Activated CD4-positive, CD25-positive, alpha-beta regulatory T cell (primary cell): Measurements from ENCODE around the gene PML.
"Not testable (repeated sequence)": the region's sequence is repeated elsewhere in the genome, so short reads cannot be mapped to it uniquely, and the experiment has no call there.

ENCODE experiments used
- DNase-seq, 4 experiments: peaks; one replicate each; lab custom pipeline; 2025; lab: John Stamatoyannopoulos, UW

Gene PML

DNA sequence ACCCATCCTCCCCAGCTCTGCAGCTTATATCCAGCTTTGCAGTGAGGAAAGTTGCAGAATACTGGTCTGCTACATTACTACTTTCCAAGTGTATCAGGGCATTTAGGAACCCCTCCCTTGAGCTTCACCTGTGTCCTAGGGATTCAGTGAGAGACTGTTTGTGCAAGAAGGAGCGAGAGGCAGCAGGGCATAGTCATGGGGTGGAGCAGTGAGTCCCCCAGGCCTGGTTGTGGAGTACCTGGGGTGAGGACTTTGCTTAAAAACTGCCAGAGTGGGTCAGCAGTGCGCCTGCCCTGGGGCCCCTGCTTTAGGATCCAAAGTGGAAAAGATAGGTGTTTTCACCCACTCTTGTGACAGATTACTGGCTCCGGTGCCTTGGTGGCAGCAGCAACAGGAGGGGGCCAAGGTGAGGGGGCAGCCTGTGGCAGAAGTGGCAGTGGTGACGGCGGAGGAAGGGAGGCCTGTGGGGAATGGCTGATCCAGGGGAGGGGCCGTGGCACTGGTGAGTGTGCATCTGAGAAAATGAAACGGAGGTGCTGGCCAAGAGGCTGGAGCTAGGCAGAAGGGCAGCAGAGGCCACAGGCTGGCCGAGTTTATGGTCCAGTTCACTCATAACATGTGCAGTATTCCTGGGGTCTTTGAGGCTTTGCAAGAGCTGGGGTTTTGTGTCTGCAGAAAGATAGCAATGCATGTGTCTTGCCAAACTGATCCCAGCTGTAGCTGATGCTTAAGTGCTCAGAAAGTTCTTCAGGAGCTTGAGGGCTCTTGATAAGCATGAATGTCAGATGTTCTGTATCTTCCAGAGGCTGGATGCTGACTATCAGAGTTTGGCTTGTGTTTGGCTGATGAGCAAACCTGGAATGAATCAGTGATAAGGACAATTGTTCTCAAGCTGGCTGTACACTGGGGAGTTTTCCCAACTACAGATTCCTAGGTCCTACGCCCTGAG lies 44.5 kb downstream of the PML start:
- no peak for DNase-seq

DNA sequence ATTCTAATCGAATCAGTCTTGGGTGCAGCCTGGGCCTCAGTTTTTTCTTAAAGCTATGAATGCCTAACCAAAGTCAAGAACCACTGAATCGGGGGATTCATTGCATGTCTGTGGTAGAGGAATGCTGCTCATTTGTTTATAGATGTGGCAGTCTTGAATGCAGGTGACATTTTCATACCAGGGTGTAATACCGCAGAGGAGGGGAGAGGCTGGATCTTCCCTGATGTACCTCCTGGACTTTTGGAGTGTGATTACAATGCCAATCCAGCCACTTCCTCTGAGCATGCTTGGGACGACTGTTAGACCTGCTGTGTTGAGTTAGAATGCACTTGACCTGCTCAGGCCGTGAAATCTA lies 45.1 kb downstream of the PML start:
- no peak for DNase-seq

DNA sequence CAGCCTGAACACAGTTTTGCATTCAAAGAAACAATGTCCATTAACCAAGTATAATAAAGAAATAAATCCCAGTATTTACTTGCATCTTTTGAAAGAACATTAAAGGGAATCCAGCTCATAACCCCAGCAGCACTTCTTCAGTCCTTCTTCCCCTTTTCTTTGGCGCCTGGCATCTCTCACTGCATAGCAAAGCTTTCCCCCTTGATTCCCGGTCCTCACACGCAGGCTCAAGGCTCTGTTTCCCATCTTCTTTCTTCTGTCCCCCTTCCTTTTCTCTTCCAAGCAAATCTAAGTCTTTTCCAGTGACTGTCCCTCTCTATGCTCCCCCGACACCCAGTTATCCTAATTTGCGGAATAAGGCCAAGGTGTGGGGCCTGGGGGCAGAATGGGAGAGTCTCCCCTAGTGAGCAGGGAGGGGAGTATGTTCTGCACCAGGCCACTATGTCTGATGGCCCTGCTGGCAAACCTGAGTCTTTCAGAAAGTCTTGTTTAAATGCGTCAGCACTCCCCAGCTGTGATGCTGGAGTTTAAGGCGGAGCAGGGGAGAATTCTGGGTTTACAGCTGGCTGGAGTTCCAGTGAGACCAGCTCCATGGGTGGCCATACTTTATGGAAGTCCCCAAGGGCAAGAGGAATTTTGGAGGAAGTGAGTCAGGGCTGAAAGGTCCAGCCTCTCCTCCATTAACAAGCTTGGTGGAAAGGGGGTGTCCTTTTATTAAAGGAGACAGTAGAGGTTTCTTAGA lies 45.8 kb downstream of the PML start:
- DNase-seq = no peak

DNA sequence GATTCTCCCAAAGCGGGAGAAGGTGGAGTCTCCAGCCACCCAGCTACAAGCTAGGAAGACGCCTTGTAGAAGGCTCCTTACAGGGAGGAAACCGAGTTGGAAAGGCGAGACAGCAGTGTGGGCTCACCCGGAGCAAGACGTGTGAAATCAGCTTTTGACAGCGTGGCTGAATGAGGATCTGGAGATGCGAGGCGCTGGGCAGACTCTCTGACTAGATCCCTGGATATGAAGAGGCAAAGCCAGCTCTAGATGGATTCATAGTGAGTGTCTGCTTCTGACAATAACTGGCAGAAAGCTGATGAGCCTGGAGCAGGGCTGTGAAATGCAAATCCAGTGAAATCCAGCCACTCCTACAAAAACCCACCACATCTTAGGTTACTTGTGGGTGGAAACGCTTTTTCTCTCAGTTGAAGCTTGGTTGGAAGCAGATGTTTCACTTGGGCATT lies 46.8 kb downstream of the PML start:
- no peak for DNase-seq

DNA sequence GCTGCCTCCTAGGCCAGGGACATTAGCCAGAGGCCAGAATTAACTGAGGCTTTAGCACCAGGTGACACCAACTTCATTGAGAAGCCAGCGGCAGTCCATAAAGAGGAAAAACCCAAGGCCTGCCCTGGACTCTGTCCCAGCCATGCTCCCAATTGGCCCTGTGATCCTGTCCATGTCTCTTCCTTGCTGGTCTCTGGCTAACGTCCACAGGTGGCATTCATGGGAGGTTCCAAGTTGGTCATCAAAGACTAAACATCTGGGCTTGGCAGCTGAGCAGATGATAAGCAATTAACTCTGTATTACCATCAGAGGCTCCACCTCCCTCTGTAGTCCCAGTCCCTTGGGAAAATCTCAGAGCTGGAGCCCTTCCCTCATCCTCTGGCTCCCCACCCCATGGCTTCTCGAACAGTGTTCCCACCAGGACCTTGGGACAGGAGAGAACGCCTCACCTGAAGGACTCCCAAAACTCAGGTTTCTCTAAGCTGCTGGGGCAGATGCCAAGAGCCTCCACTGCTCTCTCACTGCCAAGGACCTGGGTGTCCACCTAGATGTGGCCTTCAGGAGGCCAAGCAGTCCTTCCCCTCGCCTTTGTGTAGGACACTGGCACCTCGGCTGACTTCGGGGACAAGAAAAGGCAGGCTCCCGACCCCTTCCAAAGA lies 47.4 kb downstream of the PML start:
- no peak for DNase-seq

DNA sequence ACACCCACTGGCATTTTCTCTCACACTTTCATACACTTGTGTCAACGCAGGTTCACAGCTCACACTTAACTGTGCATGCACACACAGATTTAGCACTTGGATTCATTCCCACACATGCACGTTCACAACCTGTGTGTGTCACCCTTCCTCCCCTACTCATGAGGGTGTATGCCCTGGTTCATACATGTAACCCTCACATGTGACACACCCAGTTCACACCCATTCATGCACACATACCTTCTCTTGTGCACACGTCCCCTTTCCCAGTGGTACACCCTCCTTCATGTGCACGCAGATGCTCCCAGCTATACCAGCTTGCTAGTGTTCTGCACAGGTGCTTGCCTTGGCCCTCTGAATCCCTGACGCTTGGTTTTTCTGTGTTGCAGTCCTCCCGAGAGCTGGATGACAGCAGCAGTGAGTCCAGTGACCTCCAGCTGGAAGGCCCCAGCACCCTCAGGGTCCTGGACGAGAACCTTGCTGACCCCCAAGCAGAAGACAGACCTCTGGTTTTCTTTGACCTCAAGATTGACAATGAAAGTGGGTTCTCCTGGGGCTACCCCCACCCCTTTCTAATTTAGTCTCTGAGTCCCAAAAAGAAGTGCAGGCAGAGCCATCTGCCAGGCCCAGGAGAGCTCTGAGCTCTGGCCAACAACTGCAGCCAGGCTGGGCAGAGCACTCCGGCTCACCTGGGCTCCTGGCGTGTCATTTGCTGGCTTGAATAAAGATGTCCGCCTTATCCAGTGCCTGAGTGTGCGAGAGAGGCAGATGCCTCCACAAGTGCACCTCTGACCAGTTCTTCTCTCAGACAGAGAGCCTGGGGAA lies 48.3 kb downstream of the PML start:
- DNase-seq = no peak

DNA sequence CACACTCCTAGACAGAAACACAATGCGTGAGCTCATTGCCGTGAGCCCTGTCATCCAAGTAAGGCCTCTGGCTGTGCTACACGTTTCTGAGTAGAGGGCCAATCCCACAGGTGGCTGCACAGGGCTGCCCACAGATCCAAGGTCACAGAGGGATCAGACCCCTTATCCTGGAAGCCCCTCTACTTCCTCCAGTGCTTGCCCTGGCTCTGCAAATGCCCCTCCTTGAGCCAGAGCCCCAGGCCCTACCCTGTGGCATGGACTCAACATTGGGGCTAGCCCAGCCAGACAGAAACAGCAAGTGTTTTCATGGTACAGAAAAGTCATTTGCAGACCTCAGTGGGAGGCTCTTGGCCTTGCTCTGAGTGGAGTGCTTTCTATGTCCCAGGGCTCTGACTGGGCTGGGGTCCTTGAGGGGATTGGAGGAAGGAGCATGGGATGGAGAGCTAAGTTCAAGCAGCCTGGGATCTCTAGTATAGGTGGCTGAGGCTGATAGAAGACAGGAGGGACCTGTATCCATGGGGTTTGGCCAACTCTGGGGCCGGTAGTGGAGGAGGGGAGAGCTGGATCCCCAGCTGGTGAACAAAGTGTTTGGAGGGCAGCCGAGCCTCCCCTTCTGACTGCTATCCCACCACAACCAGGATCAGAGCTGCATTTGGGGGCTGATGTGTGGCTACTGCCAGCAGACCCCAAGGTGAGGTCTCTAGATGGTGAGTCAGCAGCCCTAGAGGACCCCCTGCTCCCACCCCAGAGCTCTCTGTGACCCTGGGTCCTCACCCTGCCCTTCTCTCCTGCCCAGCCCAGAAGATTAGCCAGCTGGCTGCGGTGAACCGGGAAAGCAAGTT lies 49.1 kb downstream of the PML start:
- DNase-seq = no peak

DNA sequence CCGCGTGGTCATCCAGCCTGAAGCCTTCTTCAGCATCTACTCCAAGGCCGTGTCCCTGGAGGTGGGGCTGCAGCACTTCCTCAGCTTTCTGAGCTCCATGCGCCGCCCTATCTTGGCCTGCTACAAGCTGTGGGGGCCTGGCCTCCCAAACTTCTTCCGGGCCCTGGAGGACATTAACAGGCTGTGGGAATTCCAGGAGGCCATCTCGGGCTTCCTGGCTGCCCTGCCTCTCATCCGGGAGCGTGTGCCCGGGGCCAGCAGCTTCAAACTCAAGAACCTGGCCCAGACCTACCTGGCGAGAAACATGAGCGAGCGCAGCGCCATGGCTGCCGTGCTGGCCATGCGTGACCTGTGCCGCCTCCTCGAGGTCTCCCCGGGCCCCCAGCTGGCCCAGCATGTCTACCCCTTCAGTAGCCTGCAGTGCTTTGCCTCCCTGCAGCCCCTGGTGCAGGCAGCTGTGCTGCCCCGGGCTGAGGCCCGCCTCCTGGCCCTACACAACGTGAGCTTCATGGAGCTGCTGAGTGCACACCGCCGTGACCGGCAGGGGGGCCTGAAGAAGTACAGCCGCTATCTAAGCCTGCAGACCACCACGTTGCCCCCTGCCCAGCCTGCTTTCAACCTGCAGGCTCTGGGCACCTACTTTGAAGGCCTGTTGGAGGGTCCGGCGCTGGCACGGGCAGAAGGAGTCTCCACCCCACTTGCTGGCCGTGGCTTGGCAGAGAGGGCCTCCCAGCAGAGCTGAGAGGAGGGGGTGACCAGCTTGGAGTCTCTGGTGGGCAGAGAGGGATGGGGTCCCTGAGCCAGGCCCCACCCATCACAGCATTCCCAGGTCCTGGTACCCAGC lies 50.0 kb downstream of the PML start:
- no peak for DNase-seq

DNA sequence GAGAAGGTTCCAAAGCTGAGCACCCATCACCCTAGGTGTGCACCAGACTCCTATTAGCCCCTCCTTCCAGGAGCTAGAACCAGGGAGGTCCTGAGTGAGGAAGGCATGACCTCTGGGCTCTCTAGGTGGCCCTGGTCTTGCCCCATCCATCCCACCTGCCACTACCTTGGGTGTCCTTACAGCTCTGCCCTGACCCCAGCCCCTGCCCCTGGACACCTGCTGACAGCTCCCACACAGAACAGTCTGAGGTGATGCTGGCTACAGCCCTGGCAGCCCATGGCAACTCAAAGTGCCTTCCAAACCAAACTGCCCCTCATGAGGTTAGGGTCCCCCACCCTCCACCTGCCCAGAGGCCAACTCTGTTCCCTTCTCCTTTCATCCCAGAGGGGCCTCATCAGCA lies 50.7 kb downstream of the PML start:
- DNase-seq = no peak

DNA sequence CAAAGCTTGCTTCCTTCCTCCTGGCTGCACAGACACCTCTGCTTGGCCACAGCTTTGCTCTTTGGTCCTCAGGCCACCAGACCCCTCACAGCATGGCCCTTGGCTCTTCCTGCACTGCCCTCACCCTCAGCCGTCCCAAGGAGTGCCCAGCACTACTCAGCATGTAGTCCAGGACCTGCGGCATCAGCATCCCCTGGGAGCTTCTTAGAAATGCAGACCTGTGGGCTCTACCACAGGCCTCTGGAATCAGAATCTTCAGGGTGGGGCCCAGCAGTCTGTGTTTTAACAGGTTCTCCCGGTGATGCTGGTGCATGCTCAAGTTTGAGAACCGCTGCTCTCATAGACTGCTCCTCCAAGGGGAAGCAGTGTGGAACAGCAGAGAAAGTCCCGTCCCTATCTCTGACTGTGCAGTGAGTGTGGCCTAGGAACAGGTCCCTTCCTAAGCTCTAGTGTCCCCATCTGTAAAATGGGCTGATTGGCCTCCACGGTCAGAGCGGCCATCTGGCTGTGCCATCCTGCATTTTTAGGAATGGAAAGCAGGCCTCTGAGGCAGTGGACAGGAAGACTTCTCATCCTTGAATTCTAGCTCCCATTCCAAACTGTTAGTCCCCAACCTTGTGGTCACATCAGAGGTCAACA lies 51.2 kb downstream of the PML start:
- DNase-seq = no peak

DNA sequence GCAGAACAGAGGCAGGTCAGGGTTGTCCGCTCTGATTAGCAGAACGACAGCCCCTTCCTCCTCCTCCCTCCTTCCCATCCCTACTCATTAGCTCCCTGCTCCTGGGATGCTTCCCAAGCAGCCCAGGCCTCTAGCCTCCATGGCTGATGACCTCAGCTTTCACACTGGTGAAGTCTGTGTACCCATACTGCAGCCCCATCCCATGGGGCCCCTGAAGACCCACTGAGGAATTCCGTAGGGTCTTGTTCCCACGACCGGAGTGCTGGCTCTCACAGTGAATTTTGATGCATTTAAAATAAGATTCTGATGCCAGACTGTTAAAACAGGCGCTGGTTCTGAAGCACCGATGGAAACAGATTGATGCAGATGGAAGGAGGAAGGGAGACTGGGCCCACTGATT lies 51.8 kb downstream of the PML start:
- no peak for DNase-seq

DNA sequence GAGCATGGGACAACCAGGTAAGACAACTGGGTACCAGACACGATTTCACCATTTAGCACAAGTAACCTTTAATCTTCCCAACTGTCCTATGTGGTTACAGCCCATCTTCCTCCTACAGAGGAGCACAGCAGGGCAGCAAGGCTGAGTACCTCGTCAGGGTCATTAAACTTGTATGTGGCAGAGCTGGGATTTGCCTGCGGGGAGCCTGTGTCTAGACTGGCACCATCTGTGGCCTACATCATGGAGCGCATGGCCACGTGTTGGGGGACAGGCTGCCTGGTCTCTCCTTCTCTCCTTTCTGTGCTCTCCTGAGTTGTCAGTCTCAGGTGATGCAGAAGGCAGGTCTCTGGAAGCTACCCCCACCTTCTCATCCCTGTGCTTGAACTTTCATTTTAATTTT lies 55.6 kb downstream of the PML start:
- DNase-seq = no peak

DNA sequence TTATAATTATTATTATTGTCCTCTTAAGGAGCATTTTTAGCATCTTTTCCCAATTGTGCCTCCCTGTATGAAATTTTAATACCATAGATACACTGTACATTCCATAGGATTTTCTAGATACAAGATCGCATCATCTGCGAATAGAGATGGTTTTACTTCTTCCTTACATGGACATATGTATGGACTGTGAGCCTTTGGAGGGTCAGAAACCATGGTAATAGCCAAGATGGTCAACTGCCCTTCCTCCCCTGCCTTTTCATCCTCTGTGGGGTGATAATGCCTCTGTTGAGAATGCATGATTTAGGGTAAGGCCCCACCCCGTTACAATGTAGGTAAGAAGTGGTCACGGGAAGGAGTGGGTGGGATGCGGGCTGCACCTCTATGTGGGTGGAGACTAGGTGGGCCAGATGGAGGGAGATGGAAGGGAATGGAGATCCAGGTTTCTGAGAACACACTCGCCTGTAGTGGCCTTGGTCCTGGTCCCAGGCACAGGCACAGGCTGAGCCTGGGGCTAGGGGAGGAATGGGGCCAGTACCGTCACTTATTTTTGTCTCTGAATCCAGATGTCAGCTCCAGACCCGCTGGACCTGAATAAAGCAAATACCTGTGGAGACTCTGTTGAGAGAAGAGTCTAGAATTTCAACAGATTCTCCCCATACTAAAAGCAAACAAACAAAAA lies 56.2 kb downstream of the PML start:
- DNase-seq = no peak

DNA sequence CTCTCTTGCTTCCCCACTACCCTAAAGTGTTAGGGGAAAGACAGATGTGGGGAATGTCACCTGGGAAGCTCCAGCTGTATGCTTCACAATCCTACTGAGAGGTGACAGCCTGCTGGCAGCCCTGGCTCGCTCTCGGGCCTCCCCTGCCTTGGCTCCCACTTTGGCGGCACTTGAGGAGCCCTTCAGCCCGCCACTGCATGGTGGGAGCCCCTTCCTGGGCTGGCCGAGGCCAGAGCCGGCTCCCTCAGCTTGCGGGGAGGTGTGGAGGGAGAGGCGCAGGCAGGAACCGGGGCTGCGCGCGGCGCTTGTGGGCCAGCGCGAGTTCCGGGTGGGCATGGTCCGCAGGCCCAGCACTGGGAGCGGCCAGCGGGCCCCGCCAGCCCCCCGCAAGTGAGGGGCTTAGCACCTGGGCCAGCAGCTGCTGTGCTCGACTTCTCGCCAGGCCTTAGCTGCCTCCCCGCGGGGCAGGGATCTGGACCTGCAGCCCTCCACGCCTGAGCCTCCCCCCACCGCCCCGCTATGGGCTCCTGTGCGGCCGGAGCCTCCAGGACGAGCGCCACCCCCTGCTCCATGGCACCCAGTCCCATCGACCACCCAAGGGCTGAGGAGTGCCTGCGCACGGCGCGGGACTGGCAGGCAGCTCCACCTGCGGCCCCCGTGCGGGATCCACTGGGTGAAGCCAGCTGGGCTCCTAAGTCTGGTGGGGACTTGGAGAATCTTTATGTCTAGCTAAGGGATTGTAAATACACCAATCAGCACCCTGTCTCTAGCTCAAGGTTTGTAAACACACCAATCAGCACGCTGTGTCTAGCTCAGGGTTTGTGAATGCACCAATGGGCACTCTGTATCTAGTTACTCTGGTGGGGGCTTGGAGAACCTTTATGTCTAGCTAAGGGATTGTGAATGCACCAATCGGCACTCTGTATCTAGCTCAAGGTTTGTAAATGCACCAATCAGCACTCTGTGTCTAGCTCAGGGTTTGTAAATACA lies 58.0 kb downstream of the PML start:
- not testable (repeated sequence) for DNase-seq

DNA sequence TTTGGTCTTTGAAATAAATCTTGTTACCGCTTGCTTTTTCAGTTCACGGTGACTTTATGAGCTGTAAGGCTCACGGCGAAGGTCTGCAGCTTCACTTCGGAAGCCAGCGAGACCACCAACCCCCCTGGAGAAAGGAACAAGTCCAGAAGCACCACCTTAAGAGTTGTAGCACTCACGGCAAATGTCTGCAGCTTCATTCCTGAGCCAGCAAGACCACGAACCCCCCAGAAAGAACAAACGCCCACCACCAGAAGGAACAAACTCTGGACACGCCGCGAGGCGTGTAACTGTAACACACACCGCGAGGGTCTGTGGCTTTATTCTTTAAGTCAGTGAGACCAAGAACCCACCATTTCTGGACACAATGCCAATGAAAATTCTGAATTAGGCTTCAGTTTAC lies 59.0 kb downstream of the PML start:
- DNase-seq = no peak

DNA sequence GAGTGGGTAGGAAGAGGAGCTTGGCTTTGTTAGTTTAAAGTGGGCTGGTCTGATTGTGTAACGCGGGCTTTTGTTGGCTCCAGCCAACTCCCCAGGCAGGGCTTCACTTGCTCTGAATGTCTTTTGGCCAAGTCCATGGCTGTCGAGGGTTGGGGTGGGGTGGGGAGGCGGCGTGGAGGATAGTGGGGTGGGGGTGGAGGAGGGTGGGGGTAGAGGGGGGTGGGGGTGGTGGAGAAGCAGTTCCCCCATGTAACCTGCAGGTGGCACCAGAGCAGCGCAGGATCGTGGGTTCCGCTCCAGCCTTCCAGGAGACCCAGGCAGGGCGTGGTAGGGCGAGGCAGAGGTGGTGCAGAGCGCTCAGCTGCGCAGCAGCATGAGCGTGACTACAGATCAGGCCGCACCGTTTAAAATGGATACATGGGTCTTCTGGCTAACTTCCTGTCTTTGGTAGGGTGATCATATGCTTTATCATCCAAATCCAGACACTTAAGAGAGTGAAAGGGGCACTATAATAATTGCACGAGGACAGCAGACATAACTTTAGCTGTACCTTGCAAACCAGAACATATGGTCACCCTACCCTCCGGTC lies 59.5 kb downstream of the PML start:
- peak; percentile 14 to 43 (median 33) for DNase-seq

DNA sequence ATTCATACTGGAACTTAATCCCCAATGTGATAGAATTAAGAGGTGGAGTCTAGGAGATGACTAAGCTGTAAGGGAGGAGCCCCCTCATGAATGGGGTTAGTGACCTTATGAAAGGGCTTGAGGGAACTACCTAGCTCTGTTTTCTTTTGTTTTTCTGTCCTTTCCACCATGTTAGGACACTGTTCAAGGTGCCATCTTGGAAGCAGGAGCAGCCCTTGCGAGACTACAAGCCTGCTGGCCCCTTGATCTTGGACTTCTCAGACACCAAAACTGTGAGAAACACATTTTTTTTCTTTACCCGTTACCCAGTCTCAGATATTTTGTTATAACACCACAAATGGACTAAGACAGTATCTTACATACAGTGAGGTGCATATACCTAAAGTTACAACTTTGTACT lies 61.3 kb downstream of the PML start:
- DNase-seq = no peak
